ENCODE results near the gene WIPF2.

WIPF2 gene

GRCh38 chr17:40326832-40327199 lies 107.7 kb downstream of the WIPF2 start:
- no peak overlapping the region for H2AFZ ChIP-seq (ENCODE audit: low read depth, low read length)
- peaks cover 49% of the 10 kb centered on the region for H4K20me1 ChIP-seq (ENCODE audit: insufficient read depth, low read length)
- H3K9me3 ChIP-seq (ENCODE audit: insufficient read depth, low read length): no peaks in the 10 kb centered on the region
- TF ChIP-seq CTCF (IDR thresholded peaks at IDR 0.05; ENCODE audit: low read depth, low read length) (no peak), EZH2phosphoT487 (IDR thresholded peaks at IDR 0.05; ENCODE audit: low read depth) (no peak)
- peaks cover 98% of the 10 kb centered on the region for H3K79me2 ChIP-seq (ENCODE audit: low read length)
- peak overlapping the region; percentile 71 for H3K4me3 ChIP-seq (ENCODE audit: low read length)
- peaks cover 68% of the 10 kb centered on the region for H3K4me1 ChIP-seq (ENCODE audit: low read length)
- no peaks in the 10 kb centered on the region for H3K27me3 ChIP-seq (ENCODE audit: low read depth, low read length)
- peaks cover 12% of the 10 kb centered on the region for H3K36me3 ChIP-seq (replicated peaks; ENCODE audit: low read depth, low read length)
- peak overlapping the region; percentile 74; the same call in 1 of the 2 replicates for H3K27ac ChIP-seq (ENCODE audit: low read length)
- peak overlapping the region; percentile 65; the same call in 1 of the 2 replicates for H3K9ac ChIP-seq (ENCODE audit: low read length)
- peak overlapping the region; percentile 98 for H3K4me2 ChIP-seq (ENCODE audit: low read length)

- no peaks in the 10 kb centered on the region for H3K9me3 ChIP-seq (ENCODE audit: insufficient read depth, low read length)
- peaks cover 47% of the 10 kb centered on the region for H4K20me1 ChIP-seq (ENCODE audit: insufficient read depth, low read length)
- H3K27me3 ChIP-seq (ENCODE audit: low read depth, low read length): no peaks in the 10 kb centered on the region
- TF ChIP-seq CTCF (IDR thresholded peaks at IDR 0.05; ENCODE audit: low read depth, low read length) (no peak), EZH2phosphoT487 (IDR thresholded peaks at IDR 0.05; ENCODE audit: low read depth) (no peak)
- peaks cover 63% of the 10 kb centered on the region for H3K4me1 ChIP-seq (ENCODE audit: low read length)
- H3K9ac ChIP-seq (ENCODE audit: low read length): peak overlapping the region; percentile 65; the same call in 1 of the 2 replicates
- H3K79me2 ChIP-seq (ENCODE audit: low read length): peaks cover 98% of the 10 kb centered on the region
- peaks cover 16% of the 10 kb centered on the region for H3K36me3 ChIP-seq (replicated peaks; ENCODE audit: low read depth, low read length)
- H2AFZ ChIP-seq (ENCODE audit: low read depth, low read length): no peak overlapping the region
- no peak overlapping the region for H3K4me3 ChIP-seq (ENCODE audit: low read length)
- peak overlapping the region; percentile 98 for H3K4me2 ChIP-seq (ENCODE audit: low read length)
- H3K27ac ChIP-seq (ENCODE audit: low read length): no peak overlapping the region
These were observed 108.2 kb downstream of the WIPF2 start for GRCh38 chr17:40327244-40327729.

GRCh38 chr17:40327735-40328385 lies 108.8 kb downstream of the WIPF2 start:
- H3K9ac ChIP-seq (ENCODE audit: low read length): no peak overlapping the region

More at GRCh38 chr17:40327735-40328385, 108.8 kb downstream of the WIPF2 start:
- no peak overlapping the region for H3K27ac ChIP-seq (ENCODE audit: low read length)
- H3K4me3 ChIP-seq (ENCODE audit: low read length): no peak overlapping the region
- peaks cover 47% of the 10 kb centered on the region for H4K20me1 ChIP-seq (ENCODE audit: insufficient read depth, low read length)
- peaks cover 94% of the 10 kb centered on the region for H3K79me2 ChIP-seq (ENCODE audit: low read length)
- H3K36me3 ChIP-seq (replicated peaks; ENCODE audit: low read depth, low read length): peaks cover 20% of the 10 kb centered on the region
- H3K4me2 ChIP-seq (ENCODE audit: low read length): no peak overlapping the region
- H3K4me1 ChIP-seq (ENCODE audit: low read length): peaks cover 59% of the 10 kb centered on the region
- no peaks in the 10 kb centered on the region for H3K27me3 ChIP-seq (ENCODE audit: low read depth, low read length)
- H3K9me3 ChIP-seq (ENCODE audit: insufficient read depth, low read length): no peaks in the 10 kb centered on the region
- TF ChIP-seq EZH2phosphoT487 (IDR thresholded peaks at IDR 0.05; ENCODE audit: low read depth) (no peak), CTCF (IDR thresholded peaks at IDR 0.05; ENCODE audit: low read depth, low read length) (no peak)
- H2AFZ ChIP-seq (ENCODE audit: low read depth, low read length): no peak overlapping the region

Data from OCI-LY3 (cell line).